Activated CD4-positive, alpha-beta T cell treated with anti-CD3 and anti-CD28 coated beads for 24 hours (primary cell): ENCODE results near the gene CDH26.
"Not testable (repeated sequence)": the region's sequence is repeated elsewhere in the genome, so short reads cannot be mapped to it uniquely, and the experiment has no call there.

Experiments used
- DNase-seq, 2 donors: peaks; one replicate each; pipeline ENCODE4 v3.0.0-alpha.2; 2020; ENCODE audit warnings: low read depth in 2 of 2

CDH26 gene

DNA sequence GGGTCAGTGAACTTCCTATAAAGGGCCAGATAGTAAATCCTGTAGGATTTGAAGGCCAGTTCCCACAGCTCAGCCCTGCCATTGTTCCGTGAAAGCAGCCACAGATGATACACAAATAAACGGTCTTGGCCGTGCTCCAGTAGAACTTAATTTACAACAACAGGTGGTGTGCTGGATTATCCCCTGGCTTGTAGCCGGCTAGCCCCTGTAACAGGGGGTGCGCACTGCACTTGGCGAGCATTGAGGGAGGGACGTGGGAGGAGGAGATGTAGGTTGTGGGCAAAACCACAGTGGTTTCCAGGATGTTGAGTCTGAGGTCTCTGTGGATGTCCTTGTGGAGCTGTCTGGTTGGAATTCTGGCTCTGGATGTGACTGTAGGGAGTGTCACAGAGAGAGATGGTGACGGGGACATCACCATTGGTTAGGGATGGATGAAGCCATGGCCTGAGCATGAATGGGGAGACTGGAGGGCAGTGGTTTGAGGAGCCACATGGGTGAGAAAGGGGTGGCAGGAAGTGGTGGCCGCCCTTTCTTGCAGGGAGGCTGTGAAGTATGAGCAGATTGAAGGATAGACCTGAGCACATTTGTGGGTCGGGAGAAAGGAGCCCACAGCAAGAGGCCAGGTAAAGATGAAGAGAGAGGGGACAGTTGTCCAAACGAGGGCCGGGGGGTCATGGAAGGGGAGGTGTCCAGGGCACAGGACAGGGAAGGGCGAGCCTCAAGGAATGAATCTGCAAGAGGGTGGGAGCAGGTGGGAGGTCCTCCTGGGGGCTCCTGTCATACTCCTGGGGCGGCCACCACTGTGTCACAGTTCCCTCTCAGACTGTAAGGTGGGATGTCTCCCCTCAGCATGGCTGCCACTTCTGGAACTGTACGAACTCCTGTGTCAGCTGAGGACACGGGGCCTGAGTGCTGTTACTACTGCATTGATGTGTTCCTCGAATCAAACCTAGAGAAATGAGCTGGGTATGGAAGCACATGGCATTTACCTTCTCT is 53.6 kb downstream of the CDH26 start:
- no peak for DNase-seq

DNA sequence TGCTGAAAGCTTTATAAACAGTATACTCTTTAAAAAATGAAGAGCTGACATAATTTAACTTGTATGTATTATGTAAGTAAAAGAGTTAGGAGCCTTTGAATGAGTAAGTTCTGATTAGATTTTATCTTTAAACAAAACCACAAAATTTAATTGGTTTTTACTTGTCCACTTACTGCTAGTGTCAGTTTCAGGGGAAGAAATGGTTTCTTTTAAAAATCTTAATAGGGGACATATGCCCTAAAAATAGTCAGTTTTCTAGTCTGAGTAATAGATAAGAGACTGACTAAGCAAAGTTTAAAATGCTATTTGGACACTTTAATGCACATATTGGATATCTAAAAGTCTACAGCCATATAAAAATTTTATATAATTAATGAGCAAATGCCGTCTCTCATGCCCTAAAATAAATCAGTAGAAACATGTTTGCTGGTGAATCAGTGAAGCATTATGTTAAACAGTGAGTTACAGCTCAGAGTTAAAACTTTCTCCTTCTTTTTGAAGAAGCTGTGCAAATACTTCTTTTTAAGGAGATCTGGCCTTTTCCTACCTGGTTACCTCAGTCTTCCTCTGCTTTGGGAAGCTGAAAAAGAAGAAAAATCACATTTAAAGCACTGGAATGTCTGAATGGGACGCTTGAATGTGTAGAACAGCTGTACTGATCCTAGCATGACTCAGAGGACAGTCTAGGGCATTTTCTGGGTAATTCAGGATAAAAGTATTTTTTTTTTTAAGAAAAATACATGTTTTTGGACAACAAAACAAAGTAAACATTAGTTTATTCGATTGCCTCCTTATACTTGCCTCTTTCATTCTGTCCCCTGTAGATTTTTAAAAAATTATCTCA is 55.3 kb downstream of the CDH26 start:
- no peak for DNase-seq

DNA sequence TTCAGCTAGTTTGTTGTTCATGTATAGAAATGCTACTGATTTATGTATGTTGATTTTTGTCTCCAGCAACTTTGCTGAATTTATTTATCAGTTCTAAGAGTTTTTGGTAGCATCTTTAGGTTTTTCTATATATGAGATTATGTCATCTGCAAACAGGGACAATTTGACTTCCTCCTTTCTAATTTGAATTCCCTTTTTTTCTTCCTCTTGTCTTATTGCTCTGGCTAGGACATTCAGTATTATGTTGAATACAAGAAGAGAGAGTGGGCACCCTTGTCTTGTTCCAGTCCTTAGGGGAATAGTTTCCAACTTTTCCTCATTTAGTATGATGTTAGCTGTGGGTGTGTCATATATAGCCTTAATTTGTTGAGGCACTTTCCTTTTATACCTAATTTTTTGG is 58.2 kb downstream of the CDH26 start:
- DNase-seq: no peak

DNA sequence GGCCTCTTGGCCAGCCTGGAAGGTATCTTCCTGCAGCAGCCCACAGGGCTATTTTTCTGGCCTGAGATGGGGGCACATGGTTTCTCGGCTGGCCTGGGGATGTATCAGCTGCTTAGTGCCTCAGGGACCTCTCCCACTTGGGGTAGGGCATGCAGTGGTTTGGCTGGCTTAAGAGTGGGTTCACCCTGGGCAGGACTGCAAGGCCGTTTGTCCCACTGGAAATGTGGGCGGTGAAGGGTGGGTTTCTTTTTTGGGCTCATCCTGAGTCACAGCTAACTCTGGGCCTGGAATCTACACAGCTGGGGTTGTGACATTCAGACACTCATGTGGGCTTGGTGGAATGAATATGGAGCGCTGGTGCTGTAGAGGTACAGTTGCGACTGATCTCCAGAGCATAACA is 62.0 kb downstream of the CDH26 start:
- DNase-seq: no peak

DNA sequence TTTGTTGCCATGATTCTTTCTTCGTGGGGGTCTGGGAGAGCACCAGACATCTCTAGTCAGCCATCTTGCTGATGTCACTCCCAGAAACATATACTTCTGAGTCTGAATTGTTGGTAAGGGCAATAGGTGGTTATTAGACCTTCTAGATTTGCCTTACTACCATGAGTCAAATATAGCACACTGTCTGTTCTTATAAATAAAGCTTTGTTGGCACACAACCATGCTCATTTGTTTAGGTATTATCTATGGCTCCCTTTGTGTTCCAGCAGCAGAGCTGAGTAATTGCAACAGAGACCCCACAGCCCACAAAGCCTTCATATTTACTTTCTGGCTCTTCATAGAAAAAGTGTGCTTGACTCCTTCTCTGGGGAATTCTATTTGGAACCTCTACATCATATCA is 62.9 kb downstream of the CDH26 start:
- no peak for DNase-seq

DNA sequence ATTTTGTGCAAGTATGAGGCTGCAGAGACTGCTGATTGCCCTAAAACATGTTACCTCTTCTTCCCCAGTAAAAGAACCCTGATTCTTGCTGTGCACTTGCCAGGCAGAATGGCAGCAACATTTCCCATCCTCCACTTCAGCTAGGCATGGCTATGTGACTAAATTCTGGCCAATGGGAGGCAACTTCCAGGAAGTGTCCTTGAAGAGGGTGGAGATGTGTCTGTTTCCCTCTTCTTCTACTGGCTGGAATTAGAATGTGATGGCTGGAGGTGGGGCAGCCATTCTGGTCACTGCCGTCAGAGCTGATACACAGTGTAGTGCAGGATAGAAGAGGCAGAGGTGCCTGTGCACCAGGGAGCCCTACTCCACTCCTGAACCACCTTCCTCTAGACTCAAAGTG is 64.6 kb downstream of the CDH26 start:
- no peak for DNase-seq

DNA sequence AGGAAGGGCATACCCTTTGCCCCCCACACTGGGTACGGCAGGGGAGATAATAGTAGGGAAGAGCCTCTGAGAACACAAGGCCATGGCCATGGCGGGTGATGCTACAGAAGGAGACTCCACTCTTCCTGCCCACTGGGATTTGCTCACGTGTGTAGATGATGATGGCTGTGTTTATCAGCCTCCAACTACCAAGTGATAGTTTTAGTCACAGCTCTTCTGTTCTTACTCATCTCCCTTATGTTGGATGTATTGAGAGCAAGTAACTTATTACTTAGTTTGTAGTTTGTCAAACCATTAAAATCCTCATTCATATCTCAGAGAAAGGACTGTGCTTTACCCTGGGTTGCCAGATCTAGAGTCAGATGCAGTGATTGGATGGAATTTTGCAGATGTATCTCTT is 66.0 kb downstream of the CDH26 start:
- no peak for DNase-seq

DNA sequence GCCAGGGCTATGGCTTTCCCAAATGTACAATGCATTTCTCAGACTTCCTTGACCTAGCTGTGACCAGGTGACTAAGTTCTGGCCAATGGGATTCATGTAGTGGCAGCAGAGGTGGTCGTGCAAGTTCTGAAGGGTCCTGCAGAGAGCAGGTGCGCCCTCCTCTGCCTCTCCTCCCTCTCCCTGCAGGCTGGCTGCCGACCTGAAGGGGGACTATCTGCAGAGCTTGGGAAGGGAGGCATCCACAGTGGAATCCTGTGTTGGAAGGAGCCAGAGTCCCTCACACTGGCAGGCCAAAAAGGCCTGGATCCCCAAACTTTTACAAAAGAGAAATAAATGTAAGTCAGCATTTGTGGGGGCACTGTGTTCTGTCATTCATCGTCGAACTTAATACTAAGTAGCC is 66.6 kb downstream of the CDH26 start:
- DNase-seq: no peak

DNA sequence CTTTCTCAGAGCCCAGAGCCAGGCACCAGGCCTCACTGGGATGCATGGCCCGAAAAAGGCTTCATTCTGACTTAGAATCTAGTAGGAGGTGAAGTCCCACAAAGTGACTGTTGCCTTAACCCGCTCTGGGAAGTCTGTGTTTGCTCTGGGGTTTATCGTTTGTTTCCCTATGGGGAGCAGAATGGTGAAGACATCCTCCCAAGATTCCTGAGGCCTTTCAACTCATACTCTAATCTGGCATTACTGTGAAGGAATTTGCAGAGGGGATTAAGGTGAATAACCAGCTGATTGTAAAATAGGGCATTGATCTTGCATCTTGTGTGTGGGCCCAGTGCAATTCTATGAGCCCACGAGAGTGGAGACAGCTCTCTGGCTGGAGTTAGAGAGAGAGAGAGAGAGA is 67.8 kb downstream of the CDH26 start:
- no peak for DNase-seq

DNA sequence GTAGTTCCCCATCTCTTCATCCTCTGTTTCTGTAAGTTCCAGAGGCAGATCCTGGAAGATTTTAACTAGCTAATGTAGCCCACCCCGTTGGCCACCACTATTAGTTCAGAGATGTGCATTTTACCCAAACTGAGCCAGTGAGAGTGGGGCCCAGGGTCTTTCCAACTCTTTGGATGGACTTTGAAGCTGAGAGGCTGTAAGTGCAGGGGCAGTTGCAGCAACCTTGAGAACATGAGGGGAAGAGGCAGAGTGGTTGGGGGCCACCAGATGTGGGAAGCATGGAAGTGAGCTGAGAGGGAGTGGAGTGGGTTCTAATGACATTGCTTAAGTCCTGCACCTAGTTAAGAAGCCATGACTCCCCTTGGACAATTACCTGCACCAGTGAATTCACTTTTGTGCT is 72.2 kb downstream of the CDH26 start:
- DNase-seq: no peak

DNA sequence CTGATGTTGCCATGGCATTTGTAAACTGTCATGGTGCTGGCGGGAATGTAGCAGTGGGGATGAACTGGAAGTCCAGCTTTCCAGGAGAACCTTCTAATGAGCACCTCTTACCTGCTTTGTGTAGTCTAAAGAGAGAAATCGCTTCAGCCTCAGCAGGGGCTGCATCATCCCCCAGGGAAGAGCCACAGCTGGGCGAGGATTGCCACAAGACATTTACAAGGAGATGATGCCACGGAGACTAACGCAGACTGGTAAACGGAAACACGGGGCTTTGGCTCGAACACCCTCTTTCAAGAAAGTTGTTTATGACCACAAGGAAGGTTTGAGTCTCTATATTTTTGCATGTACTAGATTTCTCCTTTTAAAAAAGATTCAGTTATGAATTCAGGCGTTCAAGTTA is 72.9 kb downstream of the CDH26 start:
- DNase-seq: no peak

DNA sequence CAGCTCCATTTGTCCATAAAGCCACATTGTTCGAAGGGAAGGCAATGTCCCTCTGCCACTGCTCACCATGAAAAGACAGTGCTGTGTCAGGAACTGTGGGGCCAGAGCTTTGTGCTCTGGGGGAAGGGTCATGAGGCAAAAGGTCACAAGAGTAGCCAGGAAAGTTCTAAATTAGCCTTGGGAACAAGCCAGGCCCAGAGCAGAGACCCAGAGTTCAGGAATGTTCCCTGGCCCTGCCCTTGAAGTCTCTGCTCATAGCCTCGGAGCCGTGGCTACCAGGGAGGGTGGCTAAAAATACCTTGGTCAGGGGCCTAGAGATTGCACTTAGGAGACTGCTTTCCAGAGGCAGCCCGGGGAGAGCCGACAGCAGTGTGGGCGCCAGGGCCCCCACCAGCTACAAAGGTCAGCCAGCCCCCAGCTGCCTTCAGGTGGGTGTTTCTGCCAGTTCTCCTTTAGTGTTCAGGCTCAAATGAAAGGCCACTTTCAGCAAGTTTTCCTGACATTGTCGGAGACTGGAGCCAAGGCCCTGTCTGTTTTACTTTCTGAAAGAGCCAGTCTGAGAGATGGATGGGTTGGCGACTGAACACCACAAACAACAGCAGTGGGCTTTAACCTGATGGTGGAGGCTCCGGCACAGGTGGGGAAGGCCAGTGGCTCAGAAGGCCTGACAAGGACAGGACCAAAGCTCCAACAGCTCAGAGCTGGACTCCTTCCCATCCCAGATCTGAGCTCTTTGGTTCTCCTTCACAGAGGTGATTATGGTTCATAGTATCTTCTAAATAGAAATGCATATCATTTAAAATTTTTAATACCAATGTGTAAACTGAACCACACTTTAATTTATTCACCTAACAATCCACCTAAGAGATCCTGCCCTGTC is 76.2 kb downstream of the CDH26 start:
- no peak for DNase-seq

DNA sequence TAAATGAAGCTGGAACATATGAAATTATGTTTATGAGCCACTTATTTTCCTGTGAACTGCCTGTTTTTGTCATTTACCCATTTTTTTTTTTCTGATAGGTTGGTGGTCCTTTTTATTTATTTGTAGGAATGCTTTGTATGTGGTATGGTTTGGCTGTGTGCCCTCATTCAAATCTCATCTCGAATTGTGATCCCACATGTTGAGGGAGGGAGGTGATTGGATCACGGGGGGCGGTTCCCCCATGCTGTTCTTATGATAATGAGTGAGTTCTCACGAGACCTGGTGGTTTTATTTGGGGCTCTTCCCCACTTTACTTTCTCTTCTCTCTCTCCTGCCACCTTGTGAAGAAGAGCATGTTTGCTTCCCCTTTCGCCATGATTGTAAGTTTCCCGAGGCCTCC is 77.3 kb downstream of the CDH26 start:
- no peak for DNase-seq

DNA sequence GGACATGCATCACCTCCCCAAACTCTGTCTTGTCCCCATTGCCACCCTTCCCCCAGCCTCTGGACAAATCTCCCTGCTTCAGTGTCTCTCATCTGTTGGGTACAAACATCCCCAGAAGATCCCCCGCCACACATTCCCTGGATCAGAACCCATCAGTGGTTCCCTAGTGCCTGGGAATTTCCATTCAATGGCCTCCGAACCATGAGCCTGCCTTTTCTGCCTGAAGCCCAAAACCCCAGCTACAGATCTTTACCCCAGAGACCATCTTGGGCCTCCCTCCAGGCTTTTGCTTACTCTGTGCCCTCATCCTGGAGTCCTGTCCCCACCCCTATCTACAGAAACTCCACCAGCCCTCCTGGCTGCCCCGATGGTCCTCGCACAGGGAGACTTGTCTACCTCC is 78.1 kb downstream of the CDH26 start:
- DNase-seq: no peak

DNA sequence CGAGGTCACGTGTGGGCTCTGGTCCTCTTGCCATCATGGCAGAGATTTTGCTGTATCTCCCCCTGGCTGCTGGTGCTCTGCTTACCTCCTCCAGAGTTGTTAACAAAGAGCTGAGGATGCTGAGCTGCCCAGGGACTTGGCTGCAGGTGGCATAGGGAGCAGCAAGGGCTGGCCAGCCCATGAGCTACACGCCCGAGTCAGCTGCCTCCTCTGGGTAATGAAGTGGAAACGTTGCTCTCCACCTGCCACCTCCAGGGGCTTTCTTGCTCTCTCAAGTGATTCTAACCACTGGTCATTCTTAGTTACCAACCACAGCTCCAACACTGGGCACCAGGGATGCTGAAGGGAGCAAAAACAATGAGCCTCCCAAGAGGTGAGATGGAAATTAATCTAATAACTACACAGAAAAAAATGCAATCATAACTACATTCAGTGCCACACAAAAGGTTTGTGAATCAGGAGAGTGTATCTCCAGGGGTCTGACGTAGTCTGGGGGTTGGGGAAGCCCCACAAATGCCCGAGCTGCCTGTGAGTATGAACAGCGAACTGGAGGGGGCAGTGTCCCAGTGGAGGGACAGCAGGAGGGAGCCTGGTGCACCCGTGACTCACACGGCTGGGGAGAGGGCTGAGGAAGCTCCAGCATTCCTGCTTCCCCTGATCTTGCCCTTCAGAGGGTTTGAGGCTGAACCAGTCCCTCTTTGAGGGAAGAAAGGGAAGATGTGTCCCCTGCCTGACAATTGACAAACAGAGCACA is 78.7 kb downstream of the CDH26 start:
- DNase-seq: no peak

DNA sequence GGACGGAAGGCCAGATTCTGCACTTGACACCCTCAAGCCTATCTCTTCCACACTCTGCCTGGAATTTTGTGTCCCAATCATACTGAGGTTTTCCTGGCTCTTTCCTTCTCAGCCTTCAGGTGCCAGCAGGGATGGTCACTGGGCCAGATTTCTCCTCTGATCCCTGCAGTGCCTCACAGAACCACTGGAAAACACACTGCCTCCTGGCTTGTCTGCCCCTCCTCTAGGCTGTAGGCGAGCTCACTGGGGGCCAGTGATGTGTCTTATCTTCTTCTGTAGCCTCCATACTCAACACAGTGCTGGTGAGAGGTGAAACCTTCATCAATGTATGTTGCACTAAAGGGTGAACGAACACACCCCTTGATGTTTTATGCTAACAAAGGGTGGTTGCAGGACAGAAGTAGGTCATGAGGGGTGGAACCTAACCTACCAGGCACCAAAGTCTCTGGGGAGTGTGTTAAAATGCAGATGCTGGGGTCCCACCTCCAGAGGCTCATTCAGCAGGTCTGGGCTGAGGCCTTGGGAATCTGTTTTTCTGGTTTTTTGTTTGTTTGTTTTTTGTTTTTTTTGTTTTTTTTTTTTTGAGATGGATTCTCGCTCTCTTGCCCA is 80.3 kb downstream of the CDH26 start:
- no peak for DNase-seq

DNA sequence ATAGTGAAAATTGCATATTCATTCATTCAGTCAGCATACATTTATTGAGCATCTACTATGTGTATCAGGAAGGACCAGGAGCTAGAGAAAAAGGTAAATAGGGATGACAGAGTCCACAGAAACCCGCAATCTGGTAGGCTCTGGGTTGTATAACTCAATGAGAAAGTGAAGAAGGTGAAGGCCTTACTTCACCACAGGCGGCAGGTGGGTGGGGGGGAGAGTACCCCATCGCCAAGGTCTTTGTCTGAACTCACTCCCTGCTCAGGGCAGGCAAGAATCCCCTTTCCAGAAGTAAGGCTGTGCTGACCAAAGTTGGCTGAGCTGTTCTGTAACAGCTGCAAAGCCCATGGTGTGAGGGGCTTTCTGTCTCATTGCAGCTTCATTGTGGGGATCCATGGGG is 81.3 kb downstream of the CDH26 start:
- no peak for DNase-seq

DNA sequence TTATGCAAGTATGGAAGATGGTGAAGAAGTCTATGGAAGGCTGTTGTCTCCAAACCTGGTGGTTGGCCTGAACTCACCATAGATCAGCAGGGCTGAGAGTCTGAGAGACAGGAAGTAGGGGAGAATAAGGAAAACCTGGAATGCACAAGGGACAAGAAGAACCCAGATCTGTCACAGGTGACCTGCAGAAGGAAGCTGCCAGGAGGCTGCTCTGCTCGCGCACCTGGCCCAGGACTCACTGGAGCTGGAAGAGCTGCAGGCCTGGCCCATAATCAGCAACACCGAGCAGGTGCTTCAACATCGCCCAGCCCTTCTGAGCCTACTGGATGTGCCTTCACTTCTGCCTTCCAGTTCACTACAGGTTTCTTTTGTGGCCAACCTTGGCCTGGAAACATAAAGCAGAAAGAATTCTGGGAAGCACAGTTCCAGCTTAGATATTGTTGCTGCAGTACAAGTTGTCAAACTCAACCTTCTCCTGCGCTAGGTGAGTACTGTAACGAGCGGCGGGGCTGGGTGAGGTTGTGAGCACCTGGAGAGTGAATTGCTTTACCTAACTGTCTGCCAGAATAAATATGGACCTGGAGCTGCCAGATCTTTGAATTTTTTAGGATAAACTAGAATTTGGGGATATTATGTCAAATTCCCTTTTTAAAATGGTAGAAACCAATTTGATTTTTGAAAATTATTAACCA is 82.4 kb downstream of the CDH26 start:
- DNase-seq: no peak

DNA sequence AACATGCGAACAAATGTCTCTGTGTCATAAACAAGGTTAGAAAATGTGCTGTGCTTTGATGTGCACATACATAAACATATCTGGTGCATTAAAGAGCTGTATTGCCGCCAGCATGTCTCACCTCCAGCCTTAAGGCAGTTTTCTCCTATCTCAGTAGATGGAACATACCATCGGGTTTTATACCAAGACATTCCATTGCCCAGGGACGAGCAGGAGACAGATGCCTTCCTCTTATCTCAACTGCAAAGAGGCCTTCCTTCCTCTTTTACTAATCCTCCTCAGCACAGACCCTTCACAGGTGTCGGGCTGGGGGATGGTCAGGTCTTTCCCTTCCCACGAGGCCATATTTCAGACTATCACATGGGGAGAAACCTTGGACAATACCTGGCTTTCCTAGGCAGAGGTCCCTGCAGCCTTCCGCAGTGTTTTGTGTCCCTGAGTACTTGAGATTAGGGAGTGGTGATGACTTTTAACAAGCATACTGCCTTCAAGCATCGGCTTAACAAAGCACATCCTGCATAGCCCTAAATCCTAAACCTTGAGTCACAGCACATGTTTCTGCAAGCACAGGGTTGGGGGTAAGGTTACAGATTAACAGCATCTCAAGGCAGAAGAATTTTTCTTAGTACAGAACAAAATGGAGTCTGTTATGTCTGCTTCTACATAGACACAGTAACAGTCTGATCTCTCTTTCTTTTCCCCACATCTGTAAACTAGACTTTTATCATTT is 83.4 kb downstream of the CDH26 start:
- not testable (repeated sequence) for DNase-seq
